Raji (cell line): Measurements from ENCODE around the gene HRAS.

Experiments used
- POLR2A ChIP-seq: IDR thresholded peaks from 2 replicates; pipeline ENCODE4 v1.6.1; 2011; ENCODE audit warnings: low read depth, low read length, control low read depth; ENCODE audit not compliant: insufficient read depth

HRAS gene

DNA sequence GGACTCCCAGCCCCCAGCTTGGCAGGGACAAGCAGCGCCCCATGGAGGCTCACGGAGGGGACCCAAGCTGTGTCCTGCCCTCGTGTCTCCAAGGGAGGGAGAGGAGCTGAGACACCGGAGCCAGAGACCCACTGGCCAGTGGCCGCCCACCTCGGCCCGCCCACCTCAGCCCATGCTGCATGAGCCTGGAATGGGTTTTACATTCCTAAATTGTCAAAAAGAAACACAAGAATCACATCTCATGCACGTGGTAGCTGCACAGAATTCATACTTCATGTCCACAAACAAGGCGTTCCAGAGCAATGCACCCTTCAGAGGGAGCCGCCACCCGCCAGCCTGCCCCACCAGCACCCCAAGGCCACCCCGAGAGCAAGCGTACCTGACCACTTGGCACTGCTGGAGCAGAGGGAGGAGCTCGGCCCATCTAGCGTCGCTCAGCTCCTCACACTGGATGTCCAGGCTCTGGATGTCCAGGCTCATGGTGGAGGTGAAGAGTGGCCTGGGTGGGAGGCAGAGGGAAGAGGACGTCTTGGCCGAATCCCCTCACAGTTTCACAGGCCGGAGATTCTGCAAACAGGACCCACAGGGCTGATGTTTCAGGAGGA lies 33.6 kb downstream of the HRAS start:
- no peak for TF ChIP-seq POLR2A

- TF ChIP-seq POLR2A: no peak
Measured at GRCh38 chr11:501001-501682, 34.2 kb downstream of the HRAS start.

GRCh38 chr11:499201-500076 lies 35.9 kb downstream of the HRAS start:
- no peak for TF ChIP-seq POLR2A

- no peak for TF ChIP-seq POLR2A
Measured at GRCh38 chr11:498297-499181, 36.8 kb downstream of the HRAS start.

GRCh38 chr11:497565-498296 lies 37.6 kb downstream of the HRAS start:
- no peak for TF ChIP-seq POLR2A

DNA sequence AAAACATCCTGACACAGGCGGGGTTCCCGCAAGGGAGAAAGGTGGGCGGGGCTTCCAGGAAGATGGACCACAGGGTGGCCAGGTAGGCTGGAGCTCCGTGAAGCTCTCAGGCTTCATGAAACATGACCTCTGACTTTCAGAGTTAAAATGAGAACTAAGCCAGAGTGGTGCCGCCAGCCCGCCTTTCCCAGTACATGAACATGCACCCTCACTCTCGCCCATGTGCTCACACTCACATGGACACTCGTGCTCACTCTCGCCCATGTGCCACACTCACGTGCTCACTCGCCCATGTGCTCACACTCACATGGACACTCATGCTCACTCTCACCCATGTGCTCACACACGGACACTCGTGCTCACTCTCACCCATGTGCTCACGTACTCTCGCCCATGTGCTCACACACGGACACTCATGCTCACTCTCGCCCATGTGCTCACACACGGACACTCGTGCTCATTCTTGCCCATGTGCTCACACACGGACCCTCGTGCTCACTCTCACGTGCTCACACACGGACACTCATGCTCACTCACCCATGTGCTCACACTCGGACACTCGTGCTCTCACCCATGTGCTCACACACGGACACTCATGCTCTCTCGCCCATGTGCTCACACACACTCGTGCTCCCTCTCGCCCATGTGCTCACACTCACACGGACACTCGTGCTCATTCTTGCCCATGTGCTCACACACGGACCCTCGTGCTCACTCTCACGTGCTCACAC lies 38.4 kb downstream of the HRAS start:
- no peak for TF ChIP-seq POLR2A

GRCh38 chr11:495537-495931 lies 39.8 kb downstream of the HRAS start:
- no peak for TF ChIP-seq POLR2A

DNA sequence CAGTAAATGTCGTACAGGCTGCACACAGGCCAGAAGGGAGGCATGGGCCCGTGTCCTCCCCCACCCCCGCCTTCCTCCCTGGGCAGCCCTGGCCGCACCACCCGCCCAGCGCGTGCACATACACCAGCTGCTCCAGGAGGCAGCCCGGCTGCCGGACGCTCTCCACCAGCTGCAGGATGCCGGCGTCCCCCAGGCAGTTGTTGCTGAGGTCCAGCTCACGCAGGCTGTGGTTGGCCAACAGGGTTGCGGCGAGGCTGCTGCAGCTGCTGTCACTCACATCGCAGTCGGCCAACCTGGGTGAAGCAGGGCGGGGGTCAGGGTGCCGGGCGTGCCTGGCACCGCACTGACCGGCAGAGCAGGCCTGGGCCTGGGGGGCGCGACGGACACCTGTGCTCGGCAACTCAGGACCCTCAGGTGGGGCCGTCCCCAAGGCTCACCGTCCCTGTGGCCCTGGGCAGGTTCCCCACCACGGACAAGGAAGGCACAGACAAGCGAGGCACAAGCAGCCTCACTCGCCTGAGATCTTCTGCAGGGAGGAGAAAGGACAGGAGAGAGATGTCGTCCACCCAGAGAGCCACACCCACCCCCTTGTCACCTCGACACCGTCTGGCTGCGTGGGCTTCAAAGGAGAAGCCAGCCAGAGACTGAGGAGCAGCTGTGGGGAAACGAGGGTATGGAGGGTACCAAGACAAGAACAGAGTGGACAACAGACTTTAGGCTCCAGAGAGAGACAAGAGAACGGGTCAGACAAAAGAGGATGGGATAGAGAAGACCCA lies 40.4 kb downstream of the HRAS start:
- no peak for TF ChIP-seq POLR2A

GRCh38 chr11:492427-493226 lies 42.7 kb downstream of the HRAS start:
- TF ChIP-seq POLR2A: no peak

GRCh38 chr11:491358-491757 lies 44.0 kb downstream of the HRAS start:
- no peak for TF ChIP-seq POLR2A

- no peak for TF ChIP-seq POLR2A
Measured at GRCh38 chr11:490930-491260, 44.5 kb downstream of the HRAS start.

GRCh38 chr11:490186-490929 lies 45.0 kb downstream of the HRAS start:
- TF ChIP-seq POLR2A: no peak

DNA sequence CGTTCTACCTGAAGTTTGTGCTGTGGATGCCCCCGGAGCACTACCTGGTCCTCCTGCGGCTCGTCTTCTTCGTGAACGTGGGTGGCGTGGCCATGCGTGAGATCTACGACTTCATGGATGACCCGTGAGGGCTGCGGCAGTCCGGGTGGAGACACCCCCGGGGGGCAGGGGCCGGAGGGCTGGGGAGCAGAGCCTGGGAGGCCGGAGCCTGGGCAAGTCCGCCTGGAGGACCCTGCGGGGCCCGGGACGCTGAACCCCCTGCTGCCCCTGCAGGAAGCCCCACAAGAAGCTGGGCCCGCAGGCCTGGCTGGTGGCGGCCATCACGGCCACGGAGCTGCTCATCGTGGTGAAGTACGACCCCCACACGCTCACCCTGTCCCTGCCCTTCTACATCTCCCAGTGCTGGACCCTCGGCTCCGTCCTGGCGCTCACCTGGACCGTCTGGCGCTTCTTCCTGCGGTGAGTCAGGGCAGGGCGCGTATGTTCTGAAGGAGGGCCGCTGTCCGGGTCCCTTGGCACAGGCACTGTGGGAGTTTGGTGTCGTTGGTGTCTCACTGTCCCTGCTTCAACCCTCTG lies 45.7 kb downstream of the HRAS start:
- no peak for TF ChIP-seq POLR2A
